SK-N-MC (cell line): Measurements from ENCODE around the gene CTNNA2.

Experiments used
- EZH2 ChIP-seq: fragments of 200-600 bp; sonication (generic); IDR thresholded peaks from one replicate; pipeline ENCODE4 v1.6.1; 2017; ENCODE audit warnings: antibody characterized with exemption
- POLR2AphosphoS5 ChIP-seq: IDR thresholded peaks from 2 replicates; pipeline ENCODE4 v1.6.1; 2012; ENCODE audit warnings: mild to moderate bottlenecking, low read depth, low read length, borderline replicate concordance

DNA sequence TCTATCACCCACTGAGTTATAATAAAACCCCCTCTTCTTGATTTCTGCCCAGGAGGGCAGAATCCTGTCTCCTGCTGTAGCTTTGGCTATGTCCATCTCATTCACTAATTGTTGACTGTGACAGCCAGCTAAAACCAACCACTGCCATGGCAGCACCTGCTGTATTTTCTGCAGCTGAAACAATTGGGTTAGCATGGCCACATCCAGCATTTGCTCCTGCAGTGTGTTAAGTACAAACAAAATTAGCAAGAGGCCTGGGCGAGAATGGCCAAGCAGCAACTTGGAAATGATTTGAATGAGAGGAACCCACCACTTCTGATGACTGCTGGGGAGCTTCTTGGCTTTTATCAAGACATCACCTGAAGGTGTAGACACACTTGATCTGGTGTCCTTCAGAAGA lies 881.1 kb downstream of the CTNNA2 start:
- TF ChIP-seq POLR2AphosphoS5: no peak
- TF ChIP-seq EZH2: no peak
